ENCODE measurements around the gene IRX6.

GRCh38 chr16:55297062-55297909 lies 26.7 kb upstream of the IRX6 start:
- TF ChIP-seq CTCF (conservative IDR thresholded peaks at IDR 0.05; ENCODE audit: low read length): no peak
- TF ChIP-seq EZH2phosphoT487 (IDR thresholded peaks at IDR 0.05; ENCODE audit: borderline replicate concordance): no peak
